ENCODE data around the gene MYO1H.
"Not testable (repeated sequence)": the region's sequence is repeated elsewhere in the genome, so short reads cannot be mapped to it uniquely, and the experiment has no call there.

Gene MYO1H

GRCh38 chr12:109466305-109466704, 118.6 kb downstream of the MYO1H start:
- in situ Hi-C loops (cut with MboI; ENCODE audit: low sequenced_read_pairs): no loop called here
- no peak for DNase-seq (ENCODE audit: low spot score in 2 of 2)

GRCh38 chr12:109466821-109467220, 119.1 kb downstream of the MYO1H start:
- Histone ChIP-seq H3K36me3 (replicated peaks) (peaks cover 13% of the 10 kb centered on the region), H3K4me1 (peaks cover 8% of the 10 kb centered on the region)
- in situ Hi-C loops (cut with MboI; ENCODE audit: low sequenced_read_pairs): no loop called here

More at GRCh38 chr12:109466305-109466704, 118.6 kb downstream of the MYO1H start:
- peaks cover 8% of the 10 kb centered on the region for H3K4me1 ChIP-seq
- H3K9me3 ChIP-seq: no peaks in the 10 kb centered on the region
- H3K4me3 ChIP-seq: no peak overlapping the region
- peaks cover 13% of the 10 kb centered on the region for H3K36me3 ChIP-seq (replicated peaks)
- H3K27me3 ChIP-seq (ENCODE audit: low read depth): no peaks in the 10 kb centered on the region

GRCh38 chr12:109467978-109468676, 120.4 kb downstream of the MYO1H start:
- Histone ChIP-seq H3K27me3 (ENCODE audit: low read depth) (no peaks in the 10 kb centered on the region), H3K36me3 (replicated peaks) (peaks cover 19% of the 10 kb centered on the region), H3K4me3 (no peak overlapping the region), H3K4me1 (no peaks in the 10 kb centered on the region; the same call in 1 of the 2 replicates), H3K9me3 (no peaks in the 10 kb centered on the region)
- in situ Hi-C loops (cut with MboI; ENCODE audit: low sequenced_read_pairs): no loop called here
- no peak for DNase-seq (ENCODE audit: low spot score in 2 of 2)

More at GRCh38 chr12:109466821-109467220, 119.1 kb downstream of the MYO1H start:
- DNase-seq (ENCODE audit: low spot score in 2 of 2): no peak
- H3K9me3 ChIP-seq: no peaks in the 10 kb centered on the region
- H3K4me3 ChIP-seq: no peak overlapping the region
- no peaks in the 10 kb centered on the region for H3K27me3 ChIP-seq (ENCODE audit: low read depth)

- Histone ChIP-seq H3K27me3 (ENCODE audit: low read depth) (no peaks in the 10 kb centered on the region), H3K9me3 (no peaks in the 10 kb centered on the region), H3K4me3 (no peak overlapping the region), H3K36me3 (replicated peaks) (peaks cover 15% of the 10 kb centered on the region), H3K4me1 (no peaks in the 10 kb centered on the region)
- DNase-seq (ENCODE audit: low spot score in 2 of 2): no peak
- in situ Hi-C loops (cut with MboI; ENCODE audit: low sequenced_read_pairs): no loop called here
Observed at GRCh38 chr12:109469517-109469916, 121.8 kb downstream of the MYO1H start.

GRCh38 chr12:109473006-109473405, 125.3 kb downstream of the MYO1H start:
- no peaks in the 10 kb centered on the region for H3K27me3 ChIP-seq (ENCODE audit: low read depth)
- H3K4me3 ChIP-seq: no peak overlapping the region
- H3K4me1 ChIP-seq: 0 out of 2 replicates have a peak, but pooled peaks cover 5% of the 10 kb centered on the region
- H3K9me3 ChIP-seq: no peaks in the 10 kb centered on the region
- in situ Hi-C loops (cut with MboI; ENCODE audit: low sequenced_read_pairs): no loop called here
- H3K36me3 ChIP-seq (replicated peaks): peaks cover 15% of the 10 kb centered on the region
- DNase-seq (ENCODE audit: low spot score in 2 of 2): no peak

- H3K4me3 ChIP-seq; H3K27me3 ChIP-seq (ENCODE audit: low read depth); H3K9me3 ChIP-seq; H3K4me1 ChIP-seq; in situ Hi-C loops (cut with MboI; ENCODE audit: low sequenced_read_pairs); DNase-seq (ENCODE audit: low spot score in 2 of 2): not testable (repeated sequence)
- H3K36me3 ChIP-seq (replicated peaks): peaks cover 14% of the 10 kb centered on the region
Observed at GRCh38 chr12:109473526-109474270, 126.0 kb downstream of the MYO1H start.

- H3K27me3 ChIP-seq (ENCODE audit: low read depth): no peaks in the 10 kb centered on the region
- in situ Hi-C loops (cut with MboI; ENCODE audit: low sequenced_read_pairs): no loop called here
- no peak for DNase-seq (ENCODE audit: low spot score in 2 of 2)
Observed at GRCh38 chr12:109475121-109475520, 127.4 kb downstream of the MYO1H start.

GRCh38 chr12:109475993-109476806, 128.5 kb downstream of the MYO1H start:
- H3K27me3 ChIP-seq (ENCODE audit: low read depth): no peaks in the 10 kb centered on the region
- no peak for DNase-seq (ENCODE audit: low spot score in 2 of 2)
- peak overlapping the region; percentile 97 for H3K4me3 ChIP-seq
- no peaks in the 10 kb centered on the region for H3K9me3 ChIP-seq
- peaks cover 5% of the 10 kb centered on the region; the same call in 1 of the 2 replicates for H3K4me1 ChIP-seq
- H3K36me3 ChIP-seq (replicated peaks): peaks cover 7% of the 10 kb centered on the region
- in situ Hi-C loops (cut with MboI; ENCODE audit: low sequenced_read_pairs): no loop called here

More at GRCh38 chr12:109475121-109475520, 127.4 kb downstream of the MYO1H start:
- Histone ChIP-seq H3K4me1 (peaks cover 5% of the 10 kb centered on the region; the same call in 1 of the 2 replicates), H3K36me3 (replicated peaks) (peaks cover 7% of the 10 kb centered on the region), H3K9me3 (no peaks in the 10 kb centered on the region), H3K4me3 (no peak overlapping the region)

GRCh38 chr12:109476807-109477184, 129.1 kb downstream of the MYO1H start:
- H3K27me3 ChIP-seq (ENCODE audit: low read depth): no peaks in the 10 kb centered on the region
- in situ Hi-C loops (cut with MboI; ENCODE audit: low sequenced_read_pairs): no loop called here
- no peaks in the 10 kb centered on the region for H3K9me3 ChIP-seq
- peak in 1 of 2 experiments; percentile 5 for DNase-seq (ENCODE audit: low spot score in 2 of 2)
- peak overlapping the region; percentile 97 for H3K4me3 ChIP-seq
- H3K4me1 ChIP-seq: peaks cover 5% of the 10 kb centered on the region; the same call in 1 of the 2 replicates
- H3K36me3 ChIP-seq (replicated peaks): peaks cover 7% of the 10 kb centered on the region

GRCh38 chr12:109477185-109477962, 129.7 kb downstream of the MYO1H start, which contains the start of the genes KCTD10 and UBE3B:
KCTD10 (minus strand) TSS chr12:109477300; CDS start chr12:109477262, 38 bp downstream.
UBE3B (plus strand) TSS chr12:109477634; CDS start chr12:109483552, 5,918 bp downstream.
- H3K4me1 ChIP-seq: peaks cover 5% of the 10 kb centered on the region; the same call in 1 of the 2 replicates
- H3K4me3 ChIP-seq: peak within 1 kb of the TSS; percentile 97
- peak; percentile 84 to 92 for DNase-seq (ENCODE audit: low spot score in 2 of 2)
- H3K9me3 ChIP-seq: no peaks in the 10 kb centered on the region
- in situ Hi-C loops (cut with MboI; ENCODE audit: low sequenced_read_pairs): no loop called here
- no peaks in the 10 kb centered on the region for H3K27me3 ChIP-seq (ENCODE audit: low read depth)
- H3K36me3 ChIP-seq (replicated peaks): peaks cover 7% of the 10 kb centered on the region

GRCh38 chr12:109477963-109478315, 130.2 kb downstream of the MYO1H start:
- in situ Hi-C loops (cut with MboI; ENCODE audit: low sequenced_read_pairs): no loop called here
- Histone ChIP-seq H3K4me1 (peaks cover 5% of the 10 kb centered on the region; the same call in 1 of the 2 replicates), H3K36me3 (replicated peaks) (peaks cover 2% of the 10 kb centered on the region; the same call in 1 of the 2 replicates), H3K4me3 (peak overlapping the region; percentile 97), H3K27me3 (ENCODE audit: low read depth) (no peaks in the 10 kb centered on the region), H3K9me3 (no peaks in the 10 kb centered on the region)
- DNase-seq (ENCODE audit: low spot score in 2 of 2): no peak

GRCh38 chr12:109479761-109480160, 132.1 kb downstream of the MYO1H start:
- in situ Hi-C loops (cut with MboI; ENCODE audit: low sequenced_read_pairs): no loop called here
- Histone ChIP-seq H3K36me3 (replicated peaks) (peaks cover 10% of the 10 kb centered on the region), H3K4me1 (peaks cover 5% of the 10 kb centered on the region; the same call in 1 of the 2 replicates)

GRCh38 chr12:109480356-109480755, 132.7 kb downstream of the MYO1H start:
- Histone ChIP-seq H3K27me3 (ENCODE audit: low read depth) (no peaks in the 10 kb centered on the region), H3K4me3 (no peak overlapping the region), H3K4me1 (peaks cover 5% of the 10 kb centered on the region; the same call in 1 of the 2 replicates), H3K9me3 (no peaks in the 10 kb centered on the region), H3K36me3 (replicated peaks) (peaks cover 16% of the 10 kb centered on the region)
- in situ Hi-C loops (cut with MboI; ENCODE audit: low sequenced_read_pairs): no loop called here
- no peak for DNase-seq (ENCODE audit: low spot score in 2 of 2)

More at GRCh38 chr12:109479761-109480160, 132.1 kb downstream of the MYO1H start:
- Histone ChIP-seq H3K9me3 (no peaks in the 10 kb centered on the region), H3K27me3 (ENCODE audit: low read depth) (no peaks in the 10 kb centered on the region), H3K4me3 (no peak overlapping the region)
- no peak for DNase-seq (ENCODE audit: low spot score in 2 of 2)

Data from HAP-1 (cell line).